Liver (tissue), 9 donors: Measurements from ENCODE around the gene RSL1D1. TPM values are rescaled to one million over a fixed set of nuclear protein-coding genes. Genes with fewer than 3 reads are reported as not detected.

Source experiments
- DNase-seq: peaks from one replicate; pipeline ENCODE4 v3.0.0-alpha.2; 2017; ENCODE audit warnings: low spot score
- H3K27ac ChIP-seq, 2 donors: one replicate each; pipeline ENCODE4 v1.7.0; 2013; ENCODE audit warnings: inconsistent platforms in 2 of 2, low read length in 2 of 2, control low read depth in 1 of 2, low read depth in 1 of 2, mild to moderate bottlenecking in 1 of 2
- H3K27me3 ChIP-seq, 4 donors: one replicate each; pipeline versions ENCODE4 v1.6.1 to v1.7.0; 2013; ENCODE audit warnings: low read length in 3 of 4, inconsistent platforms in 1 of 4, mild to moderate bottlenecking in 1 of 4, moderate library complexity in 1 of 4; ENCODE audit not compliant: control insufficient read depth in 4 of 4, insufficient read depth in 4 of 4
- H3K36me3 ChIP-seq, 4 donors: one replicate each; pipeline versions ENCODE4 v1.6.1 to v1.7.0; 2013; ENCODE audit warnings: low read length in 3 of 4, mild to moderate bottlenecking in 3 of 4, low read depth in 1 of 4, moderate library complexity in 1 of 4; ENCODE audit not compliant: control insufficient read depth in 4 of 4, insufficient read depth in 3 of 4
- H3K4me1 ChIP-seq, 4 donors: one replicate each; pipeline versions ENCODE4 v1.6.1 to v1.7.0; 2013; ENCODE audit warnings: low read length in 3 of 4, mild to moderate bottlenecking in 3 of 4, moderate library complexity in 1 of 4; ENCODE audit not compliant: control insufficient read depth in 4 of 4, insufficient read depth in 4 of 4
- H3K4me3 ChIP-seq, 3 donors: one replicate each; pipeline versions ENCODE4 v1.6.1 to v1.7.0; 2013; ENCODE audit warnings: low read length in 3 of 3, control low read depth in 1 of 3, low read depth in 1 of 3, mild to moderate bottlenecking in 1 of 3
- H3K9ac ChIP-seq, 2 donors: one replicate each; pipeline ENCODE4 v1.7.0; 2013; ENCODE audit warnings: low read length in 2 of 2, mild to moderate bottlenecking in 2 of 2, moderate library complexity in 2 of 2, control low read depth in 1 of 2, low read depth in 1 of 2
- H3K9me3 ChIP-seq, 4 donors: one replicate each; pipeline versions ENCODE4 v1.6.1 to v1.7.0; 2013; ENCODE audit warnings: low read length in 3 of 4; ENCODE audit not compliant: control insufficient read depth in 4 of 4
- CTCF ChIP-seq: fragments of 150-350 bp; IDR thresholded peaks from 2 replicates; pipeline ENCODE4 v1.5.1; 2017; ENCODE audit warnings: improper control_type of control experiment, low read depth, low read length; ENCODE audit not compliant: missing input control
- EGR1 ChIP-seq, 2 donors: IDR thresholded peaks; 2 replicates each; pipeline ENCODE4 v1.6.1; 2016 to 2018; ENCODE audit warnings: antibody characterized with exemption in 2 of 2, low read depth in 2 of 2
- FOXA1 ChIP-seq: IDR thresholded peaks from 2 replicates; pipeline ENCODE4 v1.6.1; 2016; ENCODE audit warnings: antibody characterized with exemption
- FOXA2 ChIP-seq: IDR thresholded peaks from 2 replicates; pipeline ENCODE4 v1.6.1; 2016; ENCODE audit warnings: antibody characterized with exemption
- GABPA ChIP-seq, 2 donors: IDR thresholded peaks in 1 of 2; conservative IDR thresholded peaks in 1 of 2; 2 replicates each; pipeline ENCODE4 v1.6.1; 2016; ENCODE audit warnings: antibody characterized with exemption in 2 of 2, mild to moderate bottlenecking in 1 of 2, moderate library complexity in 1 of 2
- HNF4A ChIP-seq, 2 donors: conservative IDR thresholded peaks; 2 replicates each; pipeline ENCODE4 v1.6.1; 2016; ENCODE audit warnings: antibody characterized with exemption in 2 of 2, mild to moderate bottlenecking in 2 of 2
- JUND ChIP-seq, 2 donors: IDR thresholded peaks; 2 replicates each; pipeline ENCODE4 v1.6.1; 2016; ENCODE audit warnings: antibody characterized with exemption in 2 of 2
- NR2F2 ChIP-seq: IDR thresholded peaks from 2 replicates; pipeline ENCODE4 v1.6.1; 2016; ENCODE audit warnings: antibody characterized with exemption
- RAD21 ChIP-seq, 2 donors: IDR thresholded peaks; 2 replicates each; pipeline ENCODE4 v1.6.1; 2016; ENCODE audit warnings: antibody characterized with exemption in 2 of 2, mild to moderate bottlenecking in 2 of 2
- SP1 ChIP-seq: IDR thresholded peaks from 2 replicates; pipeline ENCODE4 v1.6.1; 2018; ENCODE audit warnings: antibody characterized with exemption, mild to moderate bottlenecking
- YY1 ChIP-seq: IDR thresholded peaks from 2 replicates; pipeline ENCODE4 v1.6.1; 2016; ENCODE audit warnings: antibody characterized with exemption, mild to moderate bottlenecking
- WGBS: extraction: QIAGEN DNeasy Blood & Tissue Kit; methylation state at CpG from one replicate; pipeline ENCODE4 v1.1.7; 2013; 5-methylcytosine and 5-hydroxymethylcytosine counted together
- polyA plus RNA-seq, 2 donors: library from polyadenylated mRNA; stranded (reverse) in 1 of 2; unstranded in 1 of 2; fragments of 200-250 nt in 1 of 2; fragments of >200 nt in 1 of 2; fragmentation: Nextera tagmentation in 1 of 2; extraction: Ambion mirVana in 1 of 2; gene quantifications; one replicate each; pipeline versions ENCODE4 v1.2.1 to v1.2.3, GENCODE V29; 2013 to 2015
- total RNA-seq, 2 donors: library from RNA; depleted of rRNA; stranded (reverse); fragments of >200 nt; gene quantifications; one replicate each; pipeline ENCODE4 v1.2.3, GENCODE V29; 2014
- TF ChIP-seq, protein P1 (sequence below): IDR thresholded peaks from 2 replicates; pipeline ENCODE4 v1.6.1; 2016; ENCODE audit warnings: antibody characterized with exemption, mild to moderate bottlenecking
- donor health status: healthy.
- donor health status: healthy.
- donor health status: healthy.
- donor health status: healthy.
- donor health status: healthy.

The RSL1D1 gene
- total and polyA plus RNA-seq, 4 donors = 35.2 to 59.7 (median 43.3) TPM

DNA sequence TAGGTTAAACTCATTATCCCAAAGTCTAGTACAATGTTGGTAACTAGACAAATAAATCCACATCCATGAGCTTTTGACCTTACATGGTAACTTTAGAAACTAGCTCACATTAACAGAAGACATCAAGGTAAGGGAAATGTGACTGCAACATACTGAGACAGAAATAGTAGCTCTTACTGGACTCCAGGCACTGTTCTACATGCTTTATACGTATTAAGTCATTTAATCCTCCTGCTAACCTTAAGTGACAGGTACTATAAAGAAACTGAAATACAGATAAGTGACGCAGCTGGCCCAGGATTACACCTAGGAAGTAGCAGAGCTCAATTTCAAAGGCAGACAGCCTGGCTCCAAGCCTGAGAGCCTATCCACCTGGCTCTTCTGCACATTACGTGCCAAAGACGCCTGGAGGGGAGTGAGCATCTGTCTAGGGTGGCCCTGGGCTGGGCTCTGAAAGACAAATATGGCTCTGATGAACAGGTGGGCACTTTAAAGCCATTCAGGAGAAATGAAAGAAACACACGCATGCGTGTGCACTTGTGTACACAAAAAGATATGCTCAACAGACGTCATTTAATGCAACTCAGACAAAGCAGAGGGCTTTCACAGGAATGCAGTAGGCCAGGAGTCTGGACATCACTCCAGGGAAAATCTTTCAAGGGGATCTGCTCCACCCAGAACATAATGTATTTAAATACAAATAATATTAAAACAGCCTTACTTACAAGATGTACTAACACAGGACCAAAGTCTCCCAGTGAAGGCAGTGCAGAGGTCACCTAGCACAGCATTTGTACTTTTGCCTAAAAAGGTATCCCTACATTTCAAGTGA, 58.7 kb downstream of the RSL1D1 start:
- no peaks in the 10 kb centered on the region for H3K9me3 ChIP-seq
- H3K27me3 ChIP-seq = no peaks in the 10 kb centered on the region
- no peak overlapping the region for H3K9ac ChIP-seq
- H3K4me3 ChIP-seq = no peak overlapping the region
- TF ChIP-seq HNF4A (conservative IDR thresholded peaks at IDR 0.05) = peak; percentile 55 to 57
- TF ChIP-seq SP1 = no peak
- H3K4me1 ChIP-seq = peaks cover 7 to 53% (median 39%) of the 10 kb centered on the region in 4 donors
- H3K27ac ChIP-seq = peak overlapping the region; percentile 19 to 52
- 42% methylated on average over 7 of the region's 7 CpGs for WGBS
- DNase-seq = no peak
- peaks cover 0 to 1% (median 0%) of the 10 kb centered on the region in 4 donors for H3K36me3 ChIP-seq

DNA sequence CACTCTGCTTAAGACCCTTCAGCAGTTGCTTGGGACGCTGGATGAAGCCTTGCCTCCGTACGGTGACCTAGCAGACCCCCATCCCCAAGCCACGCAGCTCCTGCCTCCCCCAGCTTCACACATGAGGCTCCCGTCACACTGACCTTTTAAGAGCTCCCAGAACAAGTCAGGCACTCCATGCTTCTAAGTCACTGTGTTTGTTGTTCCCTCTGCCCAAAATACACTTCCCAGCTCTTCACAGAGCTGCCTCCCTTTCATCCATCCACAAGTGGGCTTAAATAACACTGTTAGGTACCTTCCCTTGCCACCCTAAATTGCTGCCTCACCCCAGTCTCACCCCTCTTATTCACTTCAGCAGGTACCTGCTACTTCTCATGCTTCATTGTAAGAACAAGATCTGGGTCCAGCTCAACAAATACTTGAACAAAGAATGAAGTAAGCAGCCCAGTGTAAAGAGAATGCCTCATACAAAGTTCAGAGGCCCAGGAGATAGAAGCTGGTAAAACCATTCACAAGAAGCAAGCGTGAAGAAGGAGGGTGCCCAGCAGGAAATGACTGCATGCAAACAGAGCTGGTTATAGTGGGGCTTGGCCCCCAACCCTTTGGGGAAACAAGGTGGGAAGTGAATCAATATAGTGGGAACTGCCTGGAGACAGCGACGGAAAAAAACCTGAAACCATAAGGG, 60.1 kb downstream of the RSL1D1 start:
- Histone ChIP-seq H3K27ac (no peak overlapping the region), H3K9ac (no peak overlapping the region), H3K36me3 (peaks cover 0 to 1% (median 0%) of the 10 kb centered on the region in 4 donors), H3K9me3 (no peaks in the 10 kb centered on the region), H3K4me3 (no peak overlapping the region), H3K27me3 (no peaks in the 10 kb centered on the region), H3K4me1 (peaks cover 7 to 59% (median 40%) of the 10 kb centered on the region in 4 donors)
- no peak for TF ChIP-seq RAD21 (IDR thresholded peaks at IDR 0.05)
- no peak for TF ChIP-seq CTCF
- TF ChIP-seq EGR1 (IDR thresholded peaks at IDR 0.05; ENCODE audit: low read depth in 2 of 2) = no peak
- no peak for TF ChIP-seq NR2F2
- TF ChIP-seq GABPA (IDR thresholded peaks at IDR 0.05 in 1 of 2, conservative IDR thresholded peaks at IDR 0.05 in 1 of 2) = no peak
- no peak for TF ChIP-seq JUND (IDR thresholded peaks at IDR 0.05)
- no peak for TF ChIP-seq FOXA2
- no peak for TF ChIP-seq FOXA1
- TF ChIP-seq, protein P1, sequence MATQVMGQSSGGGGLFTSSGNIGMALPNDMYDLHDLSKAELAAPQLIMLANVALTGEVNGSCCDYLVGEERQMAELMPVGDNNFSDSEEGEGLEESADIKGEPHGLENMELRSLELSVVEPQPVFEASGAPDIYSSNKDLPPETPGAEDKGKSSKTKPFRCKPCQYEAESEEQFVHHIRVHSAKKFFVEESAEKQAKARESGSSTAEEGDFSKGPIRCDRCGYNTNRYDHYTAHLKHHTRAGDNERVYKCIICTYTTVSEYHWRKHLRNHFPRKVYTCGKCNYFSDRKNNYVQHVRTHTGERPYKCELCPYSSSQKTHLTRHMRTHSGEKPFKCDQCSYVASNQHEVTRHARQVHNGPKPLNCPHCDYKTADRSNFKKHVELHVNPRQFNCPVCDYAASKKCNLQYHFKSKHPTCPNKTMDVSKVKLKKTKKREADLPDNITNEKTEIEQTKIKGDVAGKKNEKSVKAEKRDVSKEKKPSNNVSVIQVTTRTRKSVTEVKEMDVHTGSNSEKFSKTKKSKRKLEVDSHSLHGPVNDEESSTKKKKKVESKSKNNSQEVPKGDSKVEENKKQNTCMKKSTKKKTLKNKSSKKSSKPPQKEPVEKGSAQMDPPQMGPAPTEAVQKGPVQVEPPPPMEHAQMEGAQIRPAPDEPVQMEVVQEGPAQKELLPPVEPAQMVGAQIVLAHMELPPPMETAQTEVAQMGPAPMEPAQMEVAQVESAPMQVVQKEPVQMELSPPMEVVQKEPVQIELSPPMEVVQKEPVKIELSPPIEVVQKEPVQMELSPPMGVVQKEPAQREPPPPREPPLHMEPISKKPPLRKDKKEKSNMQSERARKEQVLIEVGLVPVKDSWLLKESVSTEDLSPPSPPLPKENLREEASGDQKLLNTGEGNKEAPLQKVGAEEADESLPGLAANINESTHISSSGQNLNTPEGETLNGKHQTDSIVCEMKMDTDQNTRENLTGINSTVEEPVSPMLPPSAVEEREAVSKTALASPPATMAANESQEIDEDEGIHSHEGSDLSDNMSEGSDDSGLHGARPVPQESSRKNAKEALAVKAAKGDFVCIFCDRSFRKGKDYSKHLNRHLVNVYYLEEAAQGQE = no peak
- TF ChIP-seq YY1 = no peak
- WGBS = 91% methylated on average over 8 of the region's 8 CpGs
- no peak for DNase-seq
